HepG2 (cell line): ENCODE measurements around the gene AP2A2. TPM values are rescaled to one million over a fixed set of nuclear protein-coding genes. Genes with fewer than 3 reads are reported as not detected.

Experiments used
- ATAC-seq: fragments of 200-7000 bp; cut with Tn5 transposase; 3 replicates; pipeline ENCODE4 v1.9.1; 2020; ENCODE audit warnings: mild to moderate bottlenecking, moderate library complexity
- BruUV-seq: library from RNA; stranded (reverse); fragments of 400-500 nt; replicated peaks from 2 replicates; lab custom pipeline; 2021; lab: Mats Ljungman, UMichigan
- CTCF ChIA-PET: fragments of 300-600 bp; formaldehyde crosslinking; extraction: SDS; loops from one replicate; lab custom pipeline; 2021; ENCODE audit warnings: low total read pairs, inconsistent platforms, low intra/inter-chr PET ratio; lab: Yijun Ruan, JAX
- POLR2A ChIA-PET: fragments of 350-600 bp; sonication (Branson Sonifier 250); formaldehyde crosslinking; loops from one replicate; lab custom pipeline; 2020; ENCODE audit warnings: antibody characterized with exemption, inconsistent platforms; lab: Yijun Ruan, JAX
- DNase-seq: peaks from one replicate; pipeline ENCODE4 v3.0.0-alpha.2; 2015; ENCODE audit warnings: low spot score
- FAIRE-seq: peaks from 3 replicates; lab custom pipeline; 2011; peaks lifted over from hg19 to GRCh38; lab: Jason Lieb, UNC
- H2AFZ ChIP-seq: one replicate; pipeline ENCODE4 v1.6.1; 2011; ENCODE audit warnings: low read length, inconsistent platforms
- H3K27ac ChIP-seq: fragments of 300-600 bp; 3 replicates; pipeline ENCODE4 v1.8.0; 2011; ENCODE audit warnings: mixed run types, mild to moderate bottlenecking, mixed read lengths, low read length, inconsistent platforms; ENCODE audit not compliant: insufficient read depth; ENCODE audit errors: extremely low read length
- H3K27me3 ChIP-seq, 2 experiments: fragments of 200-600 bp in 1 of 2; 2 replicates in 1 of 2; 3 replicates in 1 of 2; pipeline versions ENCODE4 v1.6.0 to v1.8.0; 2011; ENCODE audit warnings: low read length in 2 of 2, mild to moderate bottlenecking in 2 of 2, moderate library complexity in 2 of 2, inconsistent platforms in 1 of 2; ENCODE audit not compliant: insufficient read depth in 2 of 2, control insufficient read depth in 1 of 2
- H3K36me3 ChIP-seq, 2 experiments: fragments of 200-600 bp in 1 of 2; replicated peaks in 1 of 2; 2 replicates in 1 of 2; 3 replicates in 1 of 2; pipeline versions ENCODE4 v1.5.1 to v1.8.0; 2011; ENCODE audit warnings: low read length in 2 of 2, inconsistent platforms in 1 of 2; ENCODE audit not compliant: insufficient read depth in 2 of 2, control insufficient read depth in 1 of 2
- H3K4me1 ChIP-seq: 2 replicates; pipeline ENCODE4 v1.5.1; 2012; ENCODE audit warnings: low read length, inconsistent platforms; ENCODE audit not compliant: insufficient read depth
- H3K4me2 ChIP-seq: 2 replicates; pipeline ENCODE4 v1.6.0; 2011; ENCODE audit warnings: low read depth, low read length, inconsistent platforms
- H3K4me3 ChIP-seq, 3 experiments: fragments of 200-600 bp in 1 of 3; sonication (generic), shearing (Covaris generic) in 1 of 3; replicated peaks in 1 of 3; 2 replicates each; pipeline ENCODE4 v1.5.1; 2011 to 2016; ENCODE audit warnings: low read length in 3 of 3, inconsistent platforms in 2 of 3, low read depth in 2 of 3, mild to moderate bottlenecking in 2 of 3, control low read depth in 1 of 3, mixed read lengths in 1 of 3; ENCODE audit not compliant: insufficient read depth in 1 of 3
- H3K79me2 ChIP-seq: one replicate; pipeline ENCODE4 v1.6.1; 2011; ENCODE audit warnings: low read length, inconsistent platforms; ENCODE audit not compliant: insufficient read depth
- H3K9ac ChIP-seq: 2 replicates; pipeline ENCODE4 v1.6.0; 2011; ENCODE audit warnings: mild to moderate bottlenecking, low read depth, low read length, inconsistent platforms; ENCODE audit not compliant: insufficient read depth
- H3K9me3 ChIP-seq: 2 replicates; pipeline ENCODE4 v1.5.1; 2012; ENCODE audit warnings: mild to moderate bottlenecking, low read length
- H4K20me1 ChIP-seq: 2 replicates; pipeline ENCODE4 v1.6.0; 2011; ENCODE audit warnings: inconsistent platforms, mild to moderate bottlenecking, low read length, moderate library complexity; ENCODE audit not compliant: insufficient read depth
- AGO2 ChIP-seq: fragments of 200-400 bp; formaldehyde crosslinking; optimal IDR thresholded peaks from 2 replicates; pipeline ENCODE3; 2017; ENCODE audit warnings: mild to moderate bottlenecking, low read depth, low read length, moderate library complexity
- CHD2 ChIP-seq: IDR thresholded peaks from 2 replicates; pipeline ENCODE4 v1.6.1; 2011; ENCODE audit warnings: low read depth, low read length, improper control_type of control experiment
- RBFOX2 ChIP-seq: fragments of 200-400 bp; formaldehyde crosslinking; IDR thresholded peaks from 2 replicates; pipeline ENCODE4 v1.6.1; 2017; ENCODE audit warnings: low read depth, mild to moderate bottlenecking, low read length
- SIN3A ChIP-seq: IDR thresholded peaks from 2 replicates; pipeline ENCODE4 v1.6.1; 2011; ENCODE audit warnings: low read depth, mild to moderate bottlenecking, control low read depth, low read length, borderline replicate concordance
- USF2 ChIP-seq, 2 experiments: sonication (generic) in 1 of 2; formaldehyde crosslinking in 1 of 2; IDR thresholded peaks; 2 replicates each; pipeline versions ENCODE4 v1.5.1 to v1.6.1; 2011 to 2020; ENCODE audit warnings: borderline replicate concordance in 1 of 2, low read depth in 1 of 2, low read length in 1 of 2, mild to moderate bottlenecking in 1 of 2, missing genetic modification reagents in 1 of 2, moderate library complexity in 1 of 2
- ZNF841 ChIP-seq: sonication (generic); formaldehyde crosslinking; IDR thresholded peaks from 2 replicates; pipeline ENCODE4 v1.8.1; 2023; ENCODE audit warnings: missing genetic modification reagents, borderline replicate concordance
- ZSCAN25 ChIP-seq: sonication (generic); formaldehyde crosslinking; IDR thresholded peaks from 2 replicates; pipeline ENCODE4 v1.8.0; 2022; ENCODE audit warnings: mild to moderate bottlenecking, missing genetic modification reagents
- WGBS: methylation state at CpG from one replicate; pipeline ENCODE4 v1.1.6; 2017; ENCODE audit warnings: low lambda C conversion rate; 5-methylcytosine and 5-hydroxymethylcytosine counted together
- in situ Hi-C: cut with HindIII; loops from 2 replicates; pipeline ENCODE4 v1.10.0; 2017; ENCODE audit warnings: low pct_unique_long_range_greater_than_20kb; ENCODE audit not compliant: extremely low pct_ligation_motif_present
- intact Hi-C: fragments of 100-400 bp; cut with micrococcal nuclease; formaldehyde crosslinking; loops from one replicate; pipeline ENCODE4 v1.10.0; 2022; ENCODE audit not compliant: unreplicated experiment
- polyA plus RNA-seq, 8 experiments: library from polyadenylated mRNA; depleted of rRNA in 3 of 8; stranded (reverse) in 7 of 8; unstranded in 1 of 8; fragments of >200 nt; fragmentation: Illumina TruSeq in 4 of 8; extraction: Trizol in 4 of 8; gene quantifications; 2 replicates each; pipeline versions ENCODE4 v1.2.1 to v1.2.3, GENCODE V29; 2011 to 2016; ENCODE audit warnings: low read depth in 4 of 8, missing spikeins in 1 of 8, mixed read lengths in 1 of 8; ENCODE audit not compliant: insufficient read depth in 1 of 8
- total RNA-seq, 5 experiments: library from RNA; depleted of rRNA; stranded (reverse); fragments of >200 nt; fragmentation: Illumina TruSeq; extraction: Trizol; gene quantifications; 2 replicates each; pipeline ENCODE4 v1.2.3, GENCODE V29; 2016; ENCODE audit warnings: low read depth in 1 of 5

The AP2A2 gene
- total and polyA plus RNA-seq, 2 of the 13 experiments (the other 11 are each of a cell fraction or from before 2014, with no cell fraction given): 25.7 to 75.7 TPM

DNA sequence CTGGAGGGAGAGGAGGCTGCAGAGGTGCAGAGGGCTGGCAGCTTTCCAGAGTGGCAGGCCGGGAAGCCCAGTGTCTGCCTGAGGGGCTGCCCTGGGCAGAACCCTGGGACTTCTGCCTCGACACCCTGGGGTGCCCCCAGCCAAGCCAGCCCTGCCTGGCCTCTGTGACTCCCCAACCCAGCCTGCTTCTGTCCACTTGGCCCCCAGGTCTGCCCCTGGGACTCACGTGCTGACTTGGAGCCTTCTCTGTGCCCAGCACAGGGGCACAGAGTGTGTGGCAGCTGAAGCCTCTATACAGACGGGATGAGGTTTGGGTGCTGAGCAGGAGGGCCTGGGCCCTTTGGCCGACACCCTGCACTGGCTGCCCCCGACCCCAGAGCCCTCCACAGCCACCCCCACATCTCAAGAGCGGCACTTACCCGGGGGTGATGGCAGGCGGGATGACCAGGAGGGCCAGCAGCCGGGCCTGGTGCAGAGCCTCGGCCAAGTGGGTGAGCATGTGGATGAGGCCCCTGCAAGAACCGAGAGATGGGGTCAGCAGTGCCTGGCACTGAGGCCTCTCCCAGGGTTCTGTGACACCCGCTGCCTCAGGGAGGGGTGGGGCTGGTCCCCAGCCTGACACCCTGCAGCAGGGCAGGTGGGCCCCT is 32.5 kb upstream of the AP2A2 start:
- TF ChIP-seq ZNF841 (CRISPR knock-in tag): no peak
- TF ChIP-seq CHD2: no peak
- TF ChIP-seq SIN3A: no peak
- TF ChIP-seq RBFOX2: 0 out of 2 replicates have a peak, but pooled peaks have one; percentile 30
- TF ChIP-seq ZSCAN25 (CRISPR knock-in tag): no peak
- peak; percentile 85 for TF ChIP-seq AGO2
- TF ChIP-seq USF2 (IDR thresholded peaks at IDR 0.05; ENCODE audit: low read depth, low read length): no peak
- TF ChIP-seq USF2 (CRISPR knock-in tag; IDR thresholded peaks at IDR 0.05; ENCODE audit: borderline replicate concordance): no peak
- no peak overlapping the region for H3K4me3 ChIP-seq
- in situ Hi-C loops (no loop called here), intact Hi-C loops (no loop called here)
- no peak overlapping the region for H3K4me2 ChIP-seq
- 90% methylated on average over 2 of the region's 13 CpGs for WGBS
- ATAC-seq (no peak), DNase-seq (no peak), FAIRE-seq (no peak)
- H2AFZ ChIP-seq: no peak overlapping the region
- H3K27ac ChIP-seq: no peak overlapping the region
- CTCF ChIA-PET: no interaction called here
- H3K79me2 ChIP-seq: no peaks in the 10 kb centered on the region
- H3K36me3 ChIP-seq: peaks cover 0 to 3% of the 10 kb centered on the region in 2 experiments; a peak in 3 of 5 replicates
- no peaks in the 10 kb centered on the region for H3K9me3 ChIP-seq
- POLR2A ChIA-PET: no interaction called here
- H4K20me1 ChIP-seq: no peaks in the 10 kb centered on the region
- no peaks in the 10 kb centered on the region for H3K4me1 ChIP-seq
- no peaks in the 10 kb centered on the region for H3K27me3 ChIP-seq
- no TSS peak for BruUV-seq
- H3K9ac ChIP-seq: no peak overlapping the region
